HG02642 (cell line): Measurements from ENCODE around the gene MERTK.

Experiments used
- ATAC-seq: cut with Tn5 transposase; IDR thresholded peaks from one replicate; pipeline ENCODE4 v1.9.1; 2021; ENCODE audit warnings: mild to moderate bottlenecking; ENCODE audit not compliant: unreplicated experiment, poor library complexity

MERTK gene

DNA sequence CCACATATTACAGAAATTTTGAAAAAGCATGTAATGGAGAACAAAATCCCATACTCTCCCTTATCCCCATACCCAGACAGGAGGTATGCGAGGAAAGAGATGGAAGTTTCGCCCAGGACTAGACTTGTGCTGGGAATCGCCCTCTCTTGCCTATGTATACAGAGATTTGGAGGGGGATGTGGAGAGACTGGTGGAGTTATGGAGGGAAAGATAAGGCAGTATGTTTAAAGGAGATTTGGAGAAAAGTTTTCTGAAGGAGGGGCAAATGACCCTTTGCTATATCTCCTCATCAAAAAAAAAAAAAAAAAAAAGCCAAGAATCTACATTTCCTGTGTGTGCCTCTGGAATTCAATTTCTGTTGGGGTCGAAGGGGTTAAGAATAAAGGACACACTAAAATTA, 75.3 kb downstream of the MERTK start:
- ATAC-seq, result no peak

DNA sequence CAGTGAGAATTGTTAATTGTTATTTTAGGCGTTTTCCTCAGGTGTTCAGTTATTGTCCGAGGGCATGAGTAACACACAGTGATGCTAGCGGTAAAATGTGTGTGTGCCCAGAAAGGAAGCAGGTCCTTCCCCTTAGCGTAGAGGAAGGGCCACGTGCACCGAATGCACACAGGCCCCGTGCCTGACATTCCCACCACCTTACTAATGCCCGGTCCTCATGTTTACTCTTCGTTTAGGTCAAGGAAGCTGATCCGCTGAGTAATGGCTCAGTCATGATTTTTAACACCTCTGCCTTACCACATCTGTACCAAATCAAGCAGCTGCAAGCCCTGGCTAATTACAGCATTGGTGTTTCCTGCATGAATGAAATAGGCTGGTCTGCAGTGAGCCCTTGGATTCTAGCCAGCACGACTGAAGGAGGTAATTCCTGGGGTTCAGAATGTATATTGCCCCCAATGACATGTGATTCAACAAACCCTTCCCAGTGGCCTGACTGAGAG, 76.7 kb downstream of the MERTK start:
- no peak for ATAC-seq

DNA sequence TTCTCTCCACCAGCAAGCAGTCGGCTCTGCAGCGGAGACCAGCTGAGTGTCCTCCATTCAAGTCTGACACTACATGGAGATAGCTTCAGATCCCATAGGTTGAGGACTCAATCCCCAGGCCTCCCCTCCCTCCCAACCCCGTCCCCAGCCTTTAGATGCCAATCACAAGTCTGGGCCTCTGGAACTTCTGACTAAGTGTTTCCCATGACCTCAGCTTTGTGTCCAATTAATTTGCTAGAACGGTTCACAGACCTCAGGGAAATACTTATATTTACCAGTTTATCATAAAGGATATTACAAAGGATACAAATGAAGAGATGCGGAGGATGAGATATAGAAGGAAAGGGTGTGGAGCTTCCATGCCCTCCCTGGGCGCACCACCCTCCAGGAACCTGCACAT, 77.4 kb downstream of the MERTK start:
- no peak for ATAC-seq

DNA sequence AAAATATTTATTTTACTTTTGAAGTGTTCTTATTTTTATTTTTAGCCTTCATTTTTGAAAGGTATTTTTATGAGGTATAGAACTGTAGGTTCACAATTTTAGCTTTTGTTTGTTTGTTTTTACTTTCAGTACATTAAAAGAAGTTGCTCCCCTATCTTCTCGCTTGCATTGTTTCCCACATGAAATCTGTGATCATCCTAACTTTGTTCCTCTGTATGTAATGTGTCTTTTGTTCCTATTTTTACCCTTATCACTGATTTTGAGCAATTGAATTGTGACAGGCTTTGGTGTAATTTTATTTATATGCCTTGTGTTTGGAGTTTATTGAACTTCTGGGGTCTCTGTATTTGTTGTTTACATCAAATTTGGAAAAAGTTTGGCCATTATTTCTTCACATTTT, 78.8 kb downstream of the MERTK start:
- ATAC-seq, result no peak

DNA sequence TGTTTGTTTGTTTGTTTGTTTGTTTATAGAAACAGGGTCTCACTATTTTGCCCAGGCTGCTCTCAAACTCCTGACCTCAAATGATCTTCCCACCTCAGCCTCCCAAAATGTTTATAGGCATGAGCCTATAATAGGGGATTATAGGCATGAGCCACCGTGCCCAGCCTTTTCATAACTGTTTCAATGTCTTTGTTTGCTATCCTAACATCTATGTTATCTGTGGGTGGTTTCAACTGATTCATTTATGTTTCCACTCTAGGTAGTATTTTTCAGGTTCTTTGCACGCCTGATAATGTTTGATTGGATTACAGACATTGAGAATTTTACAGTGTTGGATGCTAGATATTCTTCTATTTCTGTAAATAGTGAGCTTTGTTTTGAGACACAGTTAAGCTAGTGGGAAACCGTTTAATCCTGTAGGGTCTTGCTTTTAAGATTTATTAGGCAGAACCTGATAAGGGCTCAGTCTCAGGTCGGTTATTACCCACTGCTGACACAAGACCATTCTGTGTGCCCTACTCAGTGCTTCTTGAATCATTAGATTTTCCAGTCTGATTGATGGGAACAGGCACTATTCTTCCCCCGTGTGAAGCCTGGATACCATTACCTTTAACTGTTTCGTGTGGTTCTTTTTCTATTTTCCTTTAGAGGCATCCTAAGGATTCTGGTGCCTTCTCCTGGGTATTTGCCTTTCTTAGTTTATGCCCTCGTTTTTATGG, 80.2 kb downstream of the MERTK start:
- ATAC-seq, result no peak

DNA sequence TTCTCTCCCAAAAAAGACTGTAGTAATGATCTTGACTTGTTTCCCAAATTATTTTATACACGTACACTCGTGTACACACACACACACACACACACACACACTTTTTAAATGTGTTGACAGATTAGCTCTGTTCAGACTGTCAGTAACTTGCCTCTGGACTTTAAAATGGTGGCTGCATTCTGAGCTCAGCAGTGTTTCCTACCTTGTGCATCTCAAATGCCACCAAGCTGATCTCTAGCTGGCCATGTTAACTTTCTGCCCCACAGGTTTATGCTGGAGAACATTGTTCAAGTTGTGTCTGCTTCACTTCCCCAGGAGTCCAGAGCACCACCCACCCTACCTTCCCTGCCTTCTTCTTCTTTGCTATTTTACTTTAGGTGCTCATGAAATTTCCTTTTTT, 83.3 kb downstream of the MERTK start:
- no peak for ATAC-seq

DNA sequence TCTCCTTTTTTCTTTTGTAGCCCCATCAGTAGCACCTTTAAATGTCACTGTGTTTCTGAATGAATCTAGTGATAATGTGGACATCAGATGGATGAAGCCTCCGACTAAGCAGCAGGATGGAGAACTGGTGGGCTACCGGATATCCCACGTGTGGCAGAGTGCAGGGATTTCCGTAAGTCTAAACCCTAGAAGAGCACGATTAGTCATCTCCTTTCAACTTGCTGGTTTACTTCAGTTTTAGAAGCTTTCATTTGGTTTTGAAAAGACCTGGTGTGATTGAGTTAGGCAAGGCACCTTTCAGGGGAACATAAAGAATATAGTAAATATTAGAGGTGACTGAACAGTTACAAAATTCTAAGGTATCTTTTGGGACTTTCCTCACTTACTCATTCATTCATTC, 84.4 kb downstream of the MERTK start:
- no peak for ATAC-seq

DNA sequence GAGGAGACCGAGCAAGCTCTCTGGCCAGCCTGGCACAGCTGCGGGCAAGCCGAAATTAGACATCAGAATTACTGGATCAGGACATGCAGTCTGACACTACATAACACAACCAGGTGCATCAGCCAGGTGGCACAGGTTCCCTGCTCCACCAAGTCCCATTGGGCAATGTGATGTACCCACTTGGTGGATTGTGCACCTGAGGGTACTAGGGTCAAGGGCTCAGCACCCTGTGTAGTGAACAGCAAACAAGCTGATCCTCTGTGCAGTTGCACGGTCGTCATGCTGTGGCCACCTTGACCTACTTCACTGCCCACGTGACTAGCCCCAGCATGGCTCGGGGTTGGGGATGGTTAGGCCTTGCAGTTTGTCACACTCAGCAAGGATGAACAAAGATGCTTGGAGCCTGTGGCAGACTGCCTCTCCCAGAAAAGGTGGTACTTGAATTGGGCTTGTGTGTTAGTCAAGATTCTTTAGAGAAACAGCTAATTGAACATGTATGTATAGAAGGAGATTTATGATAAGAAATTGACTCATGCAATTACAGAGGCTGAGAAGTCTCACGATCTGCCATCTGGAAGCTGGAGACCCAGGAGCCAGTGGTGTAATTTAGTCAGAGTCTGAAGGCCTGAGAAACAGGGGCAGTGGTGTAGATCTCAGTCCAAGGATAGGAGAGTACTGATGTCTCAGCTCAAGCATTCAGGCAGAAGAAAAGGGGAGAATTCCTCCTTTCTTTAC, 85.2 kb downstream of the MERTK start:
- ATAC-seq, result no peak

DNA sequence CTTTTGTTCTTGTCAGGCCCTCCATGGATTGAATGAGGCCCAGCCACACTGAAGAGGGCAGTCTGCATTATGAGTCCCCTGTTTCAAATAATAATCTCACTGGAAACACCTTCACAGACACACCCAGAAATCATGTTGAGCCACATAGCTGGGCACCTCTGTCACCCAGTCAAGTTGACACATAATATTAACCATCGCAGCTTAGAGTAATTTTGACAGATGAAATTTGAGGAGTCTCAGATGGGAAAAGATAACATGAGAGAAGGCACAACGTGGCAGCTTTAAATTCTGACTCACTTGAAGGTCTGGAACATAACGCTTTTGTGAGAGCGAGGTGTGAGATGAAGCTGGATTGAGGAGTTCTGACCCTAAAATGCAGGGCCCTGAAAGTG, 85.8 kb downstream of the MERTK start:
- ATAC-seq, result no peak

DNA sequence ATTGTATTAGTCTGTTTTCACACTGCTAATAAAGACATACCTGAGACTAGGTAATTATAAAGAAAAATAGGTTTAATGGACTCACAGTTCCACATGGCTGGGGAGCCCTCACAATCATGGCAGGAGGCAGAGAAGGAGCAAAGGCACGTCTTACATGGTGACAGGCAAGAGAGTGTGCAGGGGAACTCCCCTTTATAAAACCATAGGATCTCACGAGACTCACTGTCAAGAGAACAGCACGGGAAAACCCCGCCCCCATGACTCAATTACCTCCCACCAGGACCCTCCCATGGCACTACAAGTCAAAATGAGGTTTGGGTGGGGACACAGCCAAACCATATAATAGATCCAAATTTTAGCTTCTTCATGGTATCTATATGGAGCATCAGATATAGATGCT, 87.1 kb downstream of the MERTK start:
- no peak for ATAC-seq

DNA sequence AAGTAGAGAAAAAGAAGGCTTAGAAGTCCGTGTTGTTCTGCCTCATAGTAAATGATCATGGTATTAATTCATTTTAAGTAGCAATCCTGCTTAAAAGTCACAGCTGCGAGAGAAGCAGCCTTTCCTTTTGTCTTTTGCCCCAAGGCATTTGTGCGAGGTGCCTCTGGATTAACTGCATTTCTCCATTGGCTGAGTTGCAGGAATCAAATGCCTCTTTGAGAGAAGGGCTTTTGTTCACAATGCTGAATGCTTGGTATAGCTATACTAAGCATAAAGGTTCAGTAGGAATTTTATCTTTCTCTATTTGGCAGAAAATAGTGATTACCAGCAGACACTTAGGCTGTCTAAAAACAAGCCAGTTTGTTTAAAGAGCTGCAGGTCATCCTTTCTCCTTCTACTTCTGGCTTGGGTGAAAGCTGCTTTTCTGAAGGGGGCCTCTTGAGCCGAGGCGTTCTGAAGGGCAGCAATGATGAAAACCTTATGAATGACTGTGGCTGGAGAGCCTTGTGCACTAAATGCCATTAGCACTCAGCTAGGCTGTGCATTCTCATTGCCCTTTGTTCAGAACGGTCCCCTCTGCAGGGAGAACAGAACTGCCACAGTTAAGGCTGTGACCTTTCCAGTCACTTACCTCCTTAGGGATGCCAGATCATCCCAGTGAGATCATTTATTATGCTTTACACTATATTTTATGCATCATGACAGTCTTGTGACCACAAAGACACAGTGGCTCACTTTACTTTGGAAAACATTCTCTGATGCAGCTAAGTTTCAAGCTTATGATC, 87.9 kb downstream of the MERTK start:
- ATAC-seq, result no peak

DNA sequence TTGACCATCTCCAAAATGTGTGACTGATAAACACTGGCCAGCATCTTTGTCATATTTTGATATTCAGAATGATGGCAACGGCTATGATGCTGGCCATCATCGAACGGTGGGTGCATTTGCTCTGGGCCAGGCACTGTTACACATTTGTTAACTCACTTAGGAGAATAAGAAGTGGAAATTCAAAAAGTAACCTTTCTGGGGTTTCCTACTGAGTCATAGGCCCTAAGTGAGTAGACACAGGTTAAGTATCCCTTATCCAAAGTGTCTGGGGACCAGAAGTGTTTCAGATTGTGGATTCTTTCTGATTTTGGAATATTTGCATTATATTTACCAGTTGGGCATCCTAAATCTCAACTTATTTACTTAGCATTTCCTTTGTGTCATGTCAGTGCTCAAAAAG, 92.0 kb downstream of the MERTK start:
- ATAC-seq, result no peak

DNA sequence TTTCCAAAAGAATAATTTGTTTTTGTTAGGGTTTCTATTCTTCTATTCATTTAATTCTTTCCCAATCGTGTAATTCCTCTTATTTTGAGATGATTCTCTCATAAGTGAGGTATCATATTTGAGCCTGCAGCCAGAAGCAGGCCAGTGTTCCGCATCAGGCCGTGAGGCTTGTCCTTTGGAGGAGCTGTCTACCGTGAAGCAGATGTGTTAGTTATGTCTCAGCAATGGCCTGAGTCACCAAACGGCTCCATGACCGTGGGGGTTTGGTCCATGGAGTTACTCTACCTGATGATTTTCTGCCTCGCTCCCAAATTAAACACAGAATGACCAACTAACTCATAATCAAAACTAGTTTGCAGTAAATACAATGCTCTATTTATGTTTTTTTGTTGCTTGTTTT, 92.4 kb downstream of the MERTK start:
- no peak for ATAC-seq

DNA sequence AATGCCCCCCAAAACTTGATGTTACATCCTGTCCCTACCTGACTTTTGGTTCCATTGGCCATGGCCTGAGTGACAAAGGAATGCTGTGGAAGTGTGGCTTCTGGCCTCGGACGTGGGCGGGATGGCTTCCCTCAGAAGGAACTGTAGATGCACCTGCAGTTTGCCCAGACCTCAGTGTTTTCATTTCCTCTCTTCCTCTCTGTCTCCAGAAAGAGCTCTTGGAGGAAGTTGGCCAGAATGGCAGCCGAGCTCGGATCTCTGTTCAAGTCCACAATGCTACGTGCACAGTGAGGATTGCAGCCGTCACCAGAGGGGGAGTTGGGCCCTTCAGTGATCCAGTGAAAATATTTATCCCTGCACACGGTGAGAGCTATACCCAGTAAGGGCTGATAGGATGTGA, 95.6 kb downstream of the MERTK start:
- no peak for ATAC-seq

DNA sequence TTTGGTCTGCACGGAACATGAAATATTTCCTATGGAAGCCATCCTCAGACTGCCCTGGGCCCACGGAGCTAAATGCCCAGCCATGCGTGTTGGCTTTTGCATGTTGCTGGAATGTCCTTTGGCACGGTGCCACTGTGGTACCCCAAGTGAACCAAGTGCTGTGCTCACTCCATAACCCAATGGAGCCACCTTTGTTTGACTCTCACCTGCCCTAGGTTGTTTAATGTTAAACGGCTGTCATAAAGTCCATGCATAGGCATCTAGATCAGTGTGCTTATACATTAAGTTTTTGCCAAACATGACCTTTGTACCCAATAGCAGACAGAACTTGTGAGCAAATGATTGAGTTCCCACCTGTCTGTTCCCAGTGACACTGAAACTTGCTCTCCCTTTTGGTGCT, 96.7 kb downstream of the MERTK start:
- ATAC-seq, result no peak

DNA sequence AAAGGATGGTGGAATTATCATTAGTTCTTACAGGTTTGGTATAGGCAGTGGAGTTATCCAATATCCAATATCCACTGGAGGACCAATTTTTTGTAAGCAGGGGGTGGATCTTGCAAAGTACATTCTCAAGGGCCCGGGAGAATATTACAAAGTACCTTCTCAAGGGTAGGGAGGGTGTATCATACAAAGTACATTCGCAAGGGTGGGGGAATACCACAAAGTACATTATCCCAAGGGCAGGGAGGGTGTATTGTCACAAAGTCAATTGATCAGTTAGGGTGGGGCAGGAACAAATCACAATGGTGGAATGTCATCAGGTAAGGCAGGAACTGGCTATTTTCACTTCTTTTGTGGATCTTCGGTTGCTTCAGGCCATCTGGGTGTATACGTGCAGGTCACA, 101.4 kb downstream of the MERTK start:
- no peak for ATAC-seq

DNA sequence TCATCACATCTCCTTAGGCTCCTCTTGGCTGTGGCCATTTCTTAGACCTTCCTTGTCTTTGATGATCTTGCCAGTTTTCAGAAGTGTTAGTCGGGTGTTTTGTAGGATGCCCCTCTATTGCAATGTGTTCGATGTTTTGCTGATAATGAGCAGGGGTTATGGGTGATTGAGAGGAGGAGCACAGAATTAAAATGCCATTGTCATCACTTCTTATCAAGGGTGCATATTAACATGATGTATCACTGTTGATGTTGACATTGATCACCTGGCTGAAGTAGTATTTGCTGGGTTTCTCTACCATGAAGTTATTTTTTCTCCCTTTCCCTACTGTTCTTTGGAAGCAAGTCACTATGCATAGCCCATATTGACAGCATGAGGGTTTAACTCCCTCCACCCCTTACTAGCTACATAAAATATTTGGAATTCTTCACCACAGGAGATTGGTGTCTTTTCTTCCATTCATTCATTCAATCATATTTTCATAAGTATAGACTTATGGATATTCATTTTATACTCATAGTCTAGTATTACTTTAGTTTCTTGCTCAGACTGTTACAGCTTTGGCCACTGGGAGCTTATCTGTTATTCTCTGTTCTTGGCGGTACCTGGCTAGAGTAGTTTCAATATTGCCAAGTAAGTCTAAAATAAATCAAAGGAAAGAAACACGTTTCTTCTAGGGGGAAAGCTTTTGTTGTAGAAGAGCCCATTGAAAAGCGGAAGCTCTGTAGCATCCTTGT, 102.2 kb downstream of the MERTK start:
- ATAC-seq, result no peak

DNA sequence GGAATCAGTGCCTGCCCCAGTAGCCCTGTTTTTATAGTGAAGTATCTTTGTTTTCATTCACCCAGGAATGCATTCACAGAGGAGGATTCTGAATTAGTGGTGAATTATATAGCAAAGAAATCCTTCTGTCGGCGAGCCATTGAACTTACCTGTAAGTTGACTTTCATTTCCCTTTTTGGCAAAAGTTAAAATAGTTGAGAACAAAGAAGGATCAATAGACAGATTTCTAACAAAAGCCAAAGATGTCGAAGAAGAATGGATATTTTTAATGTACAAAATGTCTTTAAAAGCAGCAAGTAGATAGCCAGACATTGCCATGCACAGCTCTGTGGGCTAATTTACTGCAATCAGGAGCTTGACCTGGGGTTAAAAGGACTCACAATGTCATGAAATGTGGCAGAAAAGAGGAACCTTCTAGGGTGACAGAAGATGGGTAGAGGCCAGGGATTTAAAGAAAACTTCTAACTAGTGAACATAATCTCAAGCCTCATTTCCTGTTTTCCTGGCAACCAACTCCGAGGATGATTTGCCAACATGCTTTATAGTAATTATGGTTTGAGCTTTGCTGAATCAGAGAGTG, 102.8 kb downstream of the MERTK start:
- ATAC-seq, result no peak

DNA sequence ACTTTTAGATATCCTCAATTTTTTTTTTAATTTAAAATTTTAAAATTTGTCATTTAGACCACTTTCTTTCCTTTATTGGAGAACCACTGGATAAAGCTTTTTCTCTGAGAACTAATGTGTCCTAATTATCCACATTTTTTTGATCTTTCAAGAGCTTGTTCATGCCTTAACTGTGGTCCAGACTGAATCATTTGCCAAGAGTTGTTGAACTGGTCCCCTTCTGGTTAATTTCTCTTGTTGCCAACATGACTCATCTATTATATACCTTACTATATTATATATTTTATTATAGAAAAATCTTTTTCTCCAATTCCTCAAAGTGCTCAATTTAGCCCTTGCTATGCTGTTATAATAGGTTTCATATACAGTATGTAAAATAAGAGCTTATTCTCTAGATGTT, 103.5 kb downstream of the MERTK start:
- ATAC-seq, result no peak

DNA sequence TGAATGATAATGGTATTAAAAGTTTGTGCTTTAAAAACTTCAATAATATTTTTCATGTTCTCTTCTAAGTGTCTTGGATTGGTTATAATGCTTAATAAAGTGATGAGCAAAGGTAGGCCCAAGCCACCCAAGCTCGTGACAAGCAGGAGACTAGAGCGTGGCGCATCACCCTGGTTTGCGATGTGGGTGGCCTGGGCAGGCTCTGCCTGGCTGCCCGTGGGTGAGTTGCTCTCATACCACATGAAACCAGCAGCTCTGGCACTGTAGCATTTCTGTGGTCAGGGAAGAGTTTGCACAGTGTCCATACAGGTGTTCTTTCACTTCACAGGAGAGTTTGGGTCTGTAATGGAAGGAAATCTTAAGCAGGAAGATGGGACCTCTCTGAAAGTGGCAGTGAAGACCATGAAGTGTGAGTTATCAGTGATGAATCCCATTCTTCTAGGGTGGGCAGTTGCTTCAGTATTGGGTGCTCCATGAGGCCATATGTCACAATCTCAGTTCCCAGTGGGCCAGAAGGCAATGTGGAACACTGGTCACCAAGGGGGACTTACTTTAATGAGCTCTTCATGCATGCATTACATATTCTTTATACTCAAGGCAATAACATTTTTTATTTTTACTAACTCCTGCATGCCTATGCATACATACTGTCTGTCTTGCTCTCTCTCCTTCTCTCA, 105.3 kb downstream of the MERTK start:
- ATAC-seq, result no peak
